MM.1S (cell line): ENCODE measurements around the gene STK32A.
A peak's percentile ranks its signal among the peaks of the same experiment; 100 is the strongest.

Experiments used
- DNase-seq: peaks from one replicate; pipeline ENCODE4 v3.0.0-alpha.2; 2015
- H2AFZ ChIP-seq: fragments of 300-600 bp; sonication (generic); 2 replicates; pipeline ENCODE4 v1.6.0; 2016; ENCODE audit warnings: antibody characterized with exemption, low read length
- H3F3A ChIP-seq: fragments of 300-600 bp; sonication (generic); 2 replicates; pipeline ENCODE4 v1.6.1; 2016; ENCODE audit warnings: mild to moderate bottlenecking, antibody characterized with exemption, low read length, moderate library complexity, mixed read lengths; ENCODE audit not compliant: insufficient read depth
- H3K27ac ChIP-seq: fragments of 300-600 bp; sonication (generic); 2 replicates; pipeline ENCODE4 v1.5.1; 2016; ENCODE audit warnings: mild to moderate bottlenecking, low read length
- H3K27me3 ChIP-seq: fragments of 300-600 bp; sonication (generic); replicated peaks from 2 replicates; pipeline ENCODE4 v1.6.0; 2016; ENCODE audit warnings: low read length; ENCODE audit not compliant: insufficient read depth
- H3K36me3 ChIP-seq: fragments of 300-600 bp; sonication (generic); replicated peaks from 2 replicates; pipeline ENCODE4 v1.6.1; 2016; ENCODE audit warnings: mild to moderate bottlenecking, low read length, mixed read lengths; ENCODE audit not compliant: insufficient read depth
- H3K4me1 ChIP-seq: fragments of 300-600 bp; sonication (generic); 2 replicates; pipeline ENCODE4 v1.6.1; 2016; ENCODE audit warnings: low read length, mixed read lengths
- H3K4me2 ChIP-seq: fragments of 300-600 bp; sonication (generic); 2 replicates; pipeline ENCODE4 v1.6.0; 2016; ENCODE audit warnings: low read depth, low read length
- H3K4me3 ChIP-seq: fragments of 300-600 bp; sonication (generic); 2 replicates; pipeline ENCODE4 v1.5.1; 2016; ENCODE audit warnings: low read length, mixed read lengths
- H3K79me2 ChIP-seq: fragments of 300-600 bp; sonication (generic); 2 replicates; pipeline ENCODE4 v1.6.1; 2016; ENCODE audit warnings: mixed run types, low read length, mixed read lengths
- H3K9ac ChIP-seq: fragments of 300-600 bp; sonication (generic); 2 replicates; pipeline ENCODE4 v1.6.1; 2016; ENCODE audit warnings: low read length, mixed read lengths
- H3K9me2 ChIP-seq: fragments of 300-600 bp; sonication (generic); replicated peaks from 2 replicates; pipeline ENCODE4 v1.6.1; 2016; ENCODE audit warnings: mild to moderate bottlenecking, low read length, mixed read lengths; ENCODE audit not compliant: insufficient read depth
- H3K9me3 ChIP-seq: fragments of 300-600 bp; sonication (generic); replicated peaks from 2 replicates; pipeline ENCODE4 v1.6.1; 2016; ENCODE audit warnings: mild to moderate bottlenecking, low read length, mixed read lengths; ENCODE audit not compliant: insufficient read depth
- H4K20me1 ChIP-seq: fragments of 300-600 bp; sonication (generic); 2 replicates; pipeline ENCODE4 v1.6.1; 2016; ENCODE audit warnings: mild to moderate bottlenecking, low read length, moderate library complexity, mixed read lengths; ENCODE audit not compliant: insufficient read depth
- CTCF ChIP-seq: fragments of 300-600 bp; sonication (generic); IDR thresholded peaks from 2 replicates; pipeline ENCODE4 v1.5.1; 2016; ENCODE audit warnings: antibody characterized with exemption, low read length, mixed read lengths
- EZH2 ChIP-seq: fragments of 300-600 bp; sonication (generic); optimal IDR thresholded peaks from 2 replicates; pipeline ENCODE3; 2017; ENCODE audit warnings: low read depth, mild to moderate bottlenecking, antibody characterized with exemption, low read length, mixed read lengths
- EZH2phosphoT487 ChIP-seq: fragments of 300-600 bp; sonication (generic); IDR thresholded peaks from 2 replicates; pipeline ENCODE4 v1.6.1; 2018; ENCODE audit warnings: antibody characterized with exemption, low read length

The STK32A gene

GRCh38 chr5:147189109-147189424 is 45.8 kb upstream of the STK32A start:
- H3K27me3 ChIP-seq: no peaks in the 10 kb centered on the region
- no peak overlapping the region for H2AFZ ChIP-seq
- H3K9me3 ChIP-seq: no peaks in the 10 kb centered on the region
- peak overlapping the region; percentile 61 for H3K4me2 ChIP-seq
- no peaks in the 10 kb centered on the region for H3K36me3 ChIP-seq
- no peak overlapping the region for H3K9ac ChIP-seq
- H3K4me3 ChIP-seq: no peak overlapping the region
- no peak for TF ChIP-seq EZH2
- no peak for TF ChIP-seq EZH2phosphoT487
- no peak for TF ChIP-seq CTCF
- no peaks in the 10 kb centered on the region for H4K20me1 ChIP-seq
- no peak overlapping the region for H3K27ac ChIP-seq
- H3K4me1 ChIP-seq: no peaks in the 10 kb centered on the region
- H3K79me2 ChIP-seq: no peaks in the 10 kb centered on the region
- H3F3A ChIP-seq: no peaks in the 10 kb centered on the region
- DNase-seq: no peak
- H3K9me2 ChIP-seq: no peaks in the 10 kb centered on the region

GRCh38 chr5:147190331-147190730 is 44.5 kb upstream of the STK32A start:
- Histone ChIP-seq H3K27ac (no peak overlapping the region), H3K79me2 (no peaks in the 10 kb centered on the region), H2AFZ (no peak overlapping the region), H3K9ac (no peak overlapping the region), H3K4me3 (no peak overlapping the region), H3K4me1 (no peaks in the 10 kb centered on the region), H3K27me3 (no peaks in the 10 kb centered on the region), H4K20me1 (no peaks in the 10 kb centered on the region), H3K9me2 (no peaks in the 10 kb centered on the region), H3K36me3 (no peaks in the 10 kb centered on the region), H3K9me3 (no peaks in the 10 kb centered on the region), H3K4me2 (no peak overlapping the region), H3F3A (no peaks in the 10 kb centered on the region)
- TF ChIP-seq EZH2phosphoT487: no peak
- TF ChIP-seq EZH2: no peak
- TF ChIP-seq CTCF: no peak
- no peak for DNase-seq

- Histone ChIP-seq H4K20me1 (no peaks in the 10 kb centered on the region), H3K4me3 (no peak overlapping the region), H3F3A (no peaks in the 10 kb centered on the region), H3K36me3 (no peaks in the 10 kb centered on the region), H3K4me2 (no peak overlapping the region), H3K79me2 (no peaks in the 10 kb centered on the region), H3K27ac (no peak overlapping the region), H3K9ac (no peak overlapping the region), H3K9me3 (no peaks in the 10 kb centered on the region), H3K27me3 (no peaks in the 10 kb centered on the region), H2AFZ (no peak overlapping the region), H3K9me2 (no peaks in the 10 kb centered on the region), H3K4me1 (no peaks in the 10 kb centered on the region)
- DNase-seq: no peak
- TF ChIP-seq EZH2: no peak
- no peak for TF ChIP-seq EZH2phosphoT487
- no peak for TF ChIP-seq CTCF
Observed at GRCh38 chr5:147193123-147193522, 41.7 kb upstream of the STK32A start.

- no peak overlapping the region for H3K4me2 ChIP-seq
- no peaks in the 10 kb centered on the region for H3K79me2 ChIP-seq
- H3K9me3 ChIP-seq: no peaks in the 10 kb centered on the region
- no peak overlapping the region for H3K4me3 ChIP-seq
- no peak overlapping the region for H2AFZ ChIP-seq
- H4K20me1 ChIP-seq: no peaks in the 10 kb centered on the region
- no peaks in the 10 kb centered on the region for H3K9me2 ChIP-seq
- H3K27me3 ChIP-seq: no peaks in the 10 kb centered on the region
- no peaks in the 10 kb centered on the region for H3K36me3 ChIP-seq
- H3K4me1 ChIP-seq: no peaks in the 10 kb centered on the region
- H3F3A ChIP-seq: no peaks in the 10 kb centered on the region
- no peak overlapping the region for H3K9ac ChIP-seq
- no peak overlapping the region for H3K27ac ChIP-seq
- no peak for TF ChIP-seq CTCF
- no peak for TF ChIP-seq EZH2phosphoT487
- no peak for TF ChIP-seq EZH2
- DNase-seq: no peak
Observed at GRCh38 chr5:147200004-147200403, 34.8 kb upstream of the STK32A start.
